Activated CD4-positive, alpha-beta T cell treated with anti-CD3 and anti-CD28 coated beads, Interleukin-2, amount 10 ng/mL, durations not matched to agents 24 days and 14 days (primary cell): ENCODE results near the gene ZNF649. TPM values are rescaled to one million over a fixed set of nuclear protein-coding genes. Genes with fewer than 3 reads are reported as not detected.

Experiments
- total RNA-seq: library from RNA; stranded (reverse); gene quantifications from 2 replicates; pipeline ENCODE4 v1.2.3, GENCODE V29; 2022

Gene ZNF649
- total RNA-seq, 1 donor from 2014 or later, result 11.0 TPM

Other genes starting within 250 kb of the ZNF649 start
- 6.7 and 7.0 TPM in 2 replicates for gene SPACA6, start 211.7 kb downstream of the ZNF649 start, total RNA-seq
- not detected in 2 replicates for gene HAS1, start 181.0 kb downstream of the ZNF649 start, total RNA-seq
- gene FPR1, start 153.1 kb downstream of the ZNF649 start, total RNA-seq, result not detected in 2 replicates
- not detected in 2 replicates for gene FPR2, start 143.8 kb downstream of the ZNF649 start, total RNA-seq
- not detected in 2 replicates for gene FPR3, start 109.9 kb downstream of the ZNF649 start, total RNA-seq
- 5.4 and 6.9 TPM in 2 replicates for gene ZNF577, start 17.1 kb downstream of the ZNF649 start, total RNA-seq
- 3.5 and 5.0 TPM in 2 replicates for gene ZNF613, start 22.5 kb upstream of the ZNF649 start, total RNA-seq
- gene ZNF350, start 81.8 kb upstream of the ZNF649 start, total RNA-seq, result 7.4 and 8.4 TPM in 2 replicates
- gene ZNF615, start 103.2 kb upstream of the ZNF649 start, total RNA-seq, result 5.9 and 6.9 TPM in 2 replicates
- gene ZNF614, start 123.4 kb upstream of the ZNF649 start, total RNA-seq, result 11.0 and 12.7 TPM in 2 replicates
- gene ZNF432, start 143.8 kb upstream of the ZNF649 start, total RNA-seq, result 10.8 and 13.8 TPM in 2 replicates
- 12.5 and 12.9 TPM in 2 replicates for gene ZNF841, start 190.7 kb upstream of the ZNF649 start, total RNA-seq
- 6.1 and 7.1 TPM in 2 replicates for gene ZNF616, start 234.9 kb upstream of the ZNF649 start, total RNA-seq